CD1c-positive myeloid dendritic cell (primary cell): ENCODE data around the gene WDR89.
"Not testable (repeated sequence)": the region's sequence is repeated elsewhere in the genome, so short reads cannot be mapped to it uniquely, and the experiment has no call there.

Experiments used
- DNase-seq: peaks from one replicate; pipeline ENCODE4 v3.0.0-alpha.2; 2016; ENCODE audit errors: extremely low spot score

Gene WDR89

DNA sequence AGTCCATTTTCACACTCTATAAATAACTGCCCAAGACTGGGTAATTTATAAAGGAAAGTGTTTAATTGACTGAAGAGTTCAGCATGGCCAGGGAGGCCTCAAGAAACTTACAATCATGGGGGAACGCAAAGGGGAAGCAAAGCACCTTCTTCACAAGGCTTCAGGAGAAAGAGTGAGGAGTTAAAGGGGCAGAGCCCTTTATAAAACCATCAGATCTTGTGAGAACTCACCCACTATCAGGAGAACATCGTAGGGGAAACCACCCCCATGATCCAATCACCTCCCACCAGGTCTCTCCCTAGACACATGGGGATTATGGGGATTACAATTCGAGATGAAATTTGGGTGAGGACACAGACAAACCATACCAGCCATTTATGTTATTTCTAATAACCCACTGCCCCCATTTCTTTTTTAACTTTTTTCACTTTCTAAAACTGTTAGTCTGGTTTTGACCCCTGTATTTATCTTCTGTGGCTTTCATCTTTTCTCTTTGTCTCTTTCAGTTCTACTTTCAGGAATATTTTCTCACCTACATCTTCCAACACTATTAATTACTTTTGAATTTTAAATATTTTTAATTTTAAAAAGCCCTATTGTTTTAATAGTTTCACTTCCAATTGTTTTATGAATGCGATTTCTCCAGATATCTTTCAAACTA, 44.5 kb downstream of the WDR89 start:
- no peak for DNase-seq

DNA sequence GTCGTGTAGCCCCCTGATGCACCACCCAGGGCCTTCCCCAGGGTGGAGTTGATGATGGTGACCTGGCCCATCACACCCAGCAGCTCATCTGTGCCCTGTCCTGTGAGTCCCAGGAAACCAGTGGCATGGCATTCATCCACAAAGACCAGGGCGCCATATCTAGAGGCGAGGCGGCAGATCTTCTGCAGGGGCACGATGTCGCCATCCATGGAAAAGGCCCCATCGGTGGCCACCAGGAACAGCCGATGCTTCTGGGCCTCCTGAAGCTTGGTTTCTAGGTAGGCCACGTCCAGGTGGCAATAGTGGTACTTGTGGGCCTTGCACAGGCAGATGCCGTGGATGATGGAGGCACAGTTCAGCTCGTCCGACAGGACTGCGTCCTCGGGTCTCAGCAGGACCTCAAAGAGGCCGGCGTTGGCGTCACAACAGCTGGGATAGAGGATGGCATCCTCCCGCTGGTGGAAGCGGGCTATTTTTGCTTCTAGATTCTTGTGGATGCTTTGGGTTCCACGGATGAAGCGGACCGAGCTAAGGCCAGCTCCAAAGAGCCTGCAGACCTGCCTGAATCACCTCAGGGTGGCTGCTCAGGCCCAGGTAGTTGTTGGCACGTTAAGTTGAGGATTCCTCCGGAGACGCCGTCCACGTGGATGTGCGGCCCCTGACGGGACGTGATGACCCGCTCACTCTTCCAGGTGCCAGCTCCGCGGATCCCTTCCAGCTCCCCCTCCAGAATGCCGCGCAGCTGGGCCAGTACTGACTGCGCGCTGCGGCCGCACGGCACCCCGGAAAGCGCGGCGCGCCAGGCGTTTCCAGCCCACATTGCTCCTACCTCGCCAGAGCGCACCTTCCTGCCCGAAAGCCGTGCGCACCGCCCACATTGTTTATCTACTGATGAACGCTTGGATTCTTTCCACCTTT, 47.0 kb downstream of the WDR89 start:
- DNase-seq, result no peak

DNA sequence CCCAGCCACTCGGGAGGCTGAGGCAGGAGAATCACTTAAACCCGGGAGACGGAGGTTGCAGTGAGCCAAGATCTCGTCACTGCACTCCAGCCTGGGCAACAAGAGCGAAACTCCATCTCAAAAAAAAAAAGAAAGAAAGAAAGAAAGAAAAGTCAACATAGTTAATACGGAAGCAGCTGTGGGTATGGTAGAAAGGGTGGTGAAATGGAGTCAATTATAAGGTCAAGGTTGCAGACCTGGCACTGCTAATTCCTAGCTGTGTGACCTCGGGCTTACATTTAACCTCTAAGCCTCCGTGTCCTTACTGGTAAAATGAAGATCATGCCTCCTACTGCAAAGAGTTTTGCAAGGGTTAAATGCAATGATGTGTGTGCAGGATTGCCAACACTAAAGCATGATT, 58.6 kb downstream of the WDR89 start:
- DNase-seq, result not testable (repeated sequence)

DNA sequence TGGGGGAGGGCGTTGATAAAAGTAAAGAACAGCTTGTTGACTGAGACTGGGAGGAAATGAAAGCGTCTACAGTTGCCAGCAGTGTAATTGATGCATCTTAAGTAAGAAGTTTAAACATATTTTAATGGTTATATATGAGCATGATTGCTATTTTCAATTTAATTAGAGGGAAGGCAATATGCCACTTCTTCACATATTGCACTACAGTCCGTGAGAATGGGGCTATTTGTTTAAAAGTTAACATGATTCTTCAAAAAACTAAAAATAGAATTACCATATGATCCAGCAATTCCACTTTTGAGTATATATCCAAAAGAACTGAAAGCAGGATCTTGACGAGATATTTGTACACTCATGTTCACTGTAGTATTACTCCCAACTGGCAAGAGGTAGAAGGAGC, 60.2 kb downstream of the WDR89 start:
- DNase-seq, result no peak

DNA sequence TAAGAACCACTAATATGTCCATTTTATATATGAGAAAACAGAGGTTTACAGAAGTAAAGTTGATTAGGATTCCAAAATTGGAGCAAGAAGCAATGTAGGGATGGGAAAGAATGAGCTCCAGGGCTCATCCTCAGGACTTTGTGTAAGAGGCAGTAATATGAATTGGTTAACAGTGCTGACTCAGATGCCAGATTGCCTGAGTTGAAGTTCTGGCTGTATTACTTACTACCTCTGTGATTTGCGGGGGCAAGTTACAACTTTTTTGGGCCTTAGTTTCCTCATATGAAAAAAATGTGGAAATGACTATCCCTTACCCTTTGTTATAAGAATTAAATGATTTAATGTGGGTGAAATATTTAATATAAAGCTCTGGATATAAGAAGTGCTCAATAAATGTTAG, 63.4 kb downstream of the WDR89 start:
- no peak for DNase-seq

DNA sequence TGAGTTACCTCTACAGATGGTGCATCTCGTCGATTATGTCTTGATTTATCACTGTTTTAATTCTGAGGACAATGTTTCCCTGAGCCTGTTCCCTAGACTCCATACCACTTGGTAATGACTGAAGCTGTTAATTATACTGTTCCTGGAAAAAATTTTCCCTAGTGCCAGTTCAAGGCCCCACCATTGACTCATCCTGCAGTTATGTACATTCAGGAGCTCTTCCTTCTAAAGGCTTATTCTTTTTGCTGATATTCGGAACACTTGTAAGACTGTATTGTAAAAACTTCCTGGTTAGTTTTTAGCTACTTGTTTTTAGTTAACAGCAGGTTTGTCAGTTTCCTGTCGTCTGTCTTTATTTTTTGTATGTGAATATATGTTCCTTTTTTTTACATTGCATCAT, 68.1 kb downstream of the WDR89 start:
- DNase-seq, result no peak

DNA sequence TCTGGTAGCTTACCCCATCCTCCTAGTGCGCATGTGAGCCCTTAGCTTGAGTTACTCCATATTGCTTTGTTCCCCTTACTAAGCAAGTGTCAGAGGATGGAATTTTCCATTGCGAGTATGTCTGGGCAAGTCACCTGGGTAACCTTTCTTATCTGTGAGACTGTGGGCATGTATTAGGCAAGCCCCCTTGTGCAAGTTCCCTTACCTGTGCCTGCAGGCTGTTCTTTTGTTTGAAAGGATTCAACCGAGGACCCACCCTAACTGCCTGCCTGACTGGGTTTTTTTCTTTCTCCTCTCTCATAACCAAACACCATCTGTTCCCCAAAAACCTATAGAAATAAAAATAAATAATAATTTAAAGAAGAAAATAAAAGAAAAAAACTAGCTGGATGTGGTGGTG, 76.2 kb downstream of the WDR89 start:
- no peak for DNase-seq

DNA sequence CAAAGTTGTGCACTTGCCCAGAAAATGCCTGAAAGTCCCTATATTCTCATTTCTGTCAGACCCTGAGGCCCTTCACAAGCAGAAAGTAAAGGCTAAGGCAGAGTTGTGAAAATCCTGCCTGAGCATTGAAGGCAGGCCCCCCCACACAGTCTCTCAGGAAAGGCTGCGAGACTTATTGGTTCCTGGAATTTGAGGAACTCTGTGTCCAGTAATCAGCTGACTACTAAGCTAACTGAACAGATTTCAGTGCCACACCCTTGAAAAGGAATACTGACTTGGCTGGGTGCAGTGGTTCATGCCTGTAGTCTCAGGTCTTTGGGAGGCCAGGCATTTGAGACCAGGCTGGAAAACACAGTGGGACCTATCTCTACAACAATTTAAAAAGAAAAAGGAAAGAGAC, 77.4 kb downstream of the WDR89 start:
- peak; percentile 27 for DNase-seq

DNA sequence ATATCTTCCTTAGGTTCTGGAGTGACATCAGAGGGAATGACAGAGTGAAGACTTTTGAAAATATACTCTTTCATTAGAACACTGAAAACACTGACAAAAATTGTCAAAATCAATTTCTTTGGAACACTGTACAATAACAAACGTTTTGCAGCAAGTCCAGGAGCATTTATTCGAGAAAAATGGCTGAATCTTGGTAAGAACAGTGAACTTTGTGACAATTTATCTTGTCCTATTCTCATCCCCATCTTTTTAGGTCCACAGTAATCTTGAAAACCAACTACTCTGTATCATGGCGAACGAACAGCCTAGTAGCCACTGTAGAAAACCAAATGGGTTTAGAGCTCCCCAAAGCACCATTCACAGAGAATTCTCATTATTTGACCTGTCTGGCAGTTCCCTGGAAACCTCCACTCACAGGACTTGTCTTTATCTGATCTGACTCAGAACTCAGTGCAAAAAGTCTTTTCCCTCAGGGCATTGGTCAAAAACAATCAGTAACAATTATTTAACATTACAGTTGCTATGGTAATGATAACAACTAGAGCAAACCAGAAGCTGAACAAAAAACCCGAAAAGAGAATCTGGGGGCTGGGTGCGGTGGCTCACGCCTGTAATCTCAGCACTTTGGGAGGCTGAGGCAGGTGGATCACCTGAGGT, 78.2 kb downstream of the WDR89 start:
- DNase-seq, result no peak

DNA sequence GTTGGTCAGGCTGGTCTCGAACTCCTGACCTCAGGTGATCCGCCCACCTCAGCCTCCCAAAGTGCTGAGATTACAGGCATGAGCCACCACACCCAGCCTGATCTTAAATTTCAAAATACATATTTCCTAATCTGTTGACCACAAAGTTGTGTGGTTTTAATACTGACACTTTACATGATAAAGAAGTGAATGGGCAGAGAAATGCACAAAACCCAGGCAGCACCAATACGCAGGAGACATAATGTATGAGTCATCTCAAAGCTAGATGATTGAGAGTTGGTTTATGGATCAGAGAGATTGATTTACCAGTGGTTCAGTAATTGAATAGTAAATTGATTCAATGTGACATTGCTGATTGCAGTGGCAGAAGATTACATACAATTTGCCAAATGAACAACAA, 79.3 kb downstream of the WDR89 start:
- DNase-seq, result no peak

DNA sequence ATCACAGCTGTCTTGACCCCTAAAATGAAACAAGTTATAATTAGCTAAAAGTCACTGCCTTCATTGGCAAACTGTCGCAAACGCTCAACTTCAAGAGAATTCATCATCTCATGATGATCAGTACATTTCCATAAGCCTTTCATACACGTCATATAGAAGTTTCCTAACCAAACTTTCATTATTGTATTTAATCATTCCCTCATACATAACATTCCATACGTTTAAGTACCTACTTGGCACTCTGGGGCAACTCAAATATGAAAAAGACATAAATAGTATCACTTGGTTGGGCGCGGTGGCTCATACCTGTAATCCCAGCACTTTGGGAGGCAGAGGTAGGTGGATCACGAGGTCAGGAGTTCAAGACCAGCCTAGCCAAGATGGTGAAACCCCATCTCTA, 86.1 kb downstream of the WDR89 start:
- no peak for DNase-seq

DNA sequence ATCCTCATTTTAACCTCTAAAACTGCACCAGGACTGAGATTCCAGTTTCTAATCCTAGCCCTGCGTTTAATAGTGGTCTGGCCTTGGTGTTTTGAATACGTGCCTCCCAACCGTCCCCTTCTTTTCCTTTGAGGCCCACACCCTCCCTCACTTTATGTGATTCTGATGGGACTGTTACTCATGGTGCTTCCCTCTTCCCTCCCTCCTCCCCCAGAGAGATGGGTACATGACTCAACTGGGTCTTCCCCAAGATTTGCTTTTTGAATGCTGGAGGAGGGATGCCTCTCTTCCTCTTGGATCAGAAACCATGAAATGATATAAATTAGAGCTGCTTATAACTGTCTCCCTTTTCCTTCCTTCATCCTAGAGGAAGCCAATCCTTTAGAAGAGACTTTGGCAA, 90.3 kb downstream of the WDR89 start:
- no peak for DNase-seq

DNA sequence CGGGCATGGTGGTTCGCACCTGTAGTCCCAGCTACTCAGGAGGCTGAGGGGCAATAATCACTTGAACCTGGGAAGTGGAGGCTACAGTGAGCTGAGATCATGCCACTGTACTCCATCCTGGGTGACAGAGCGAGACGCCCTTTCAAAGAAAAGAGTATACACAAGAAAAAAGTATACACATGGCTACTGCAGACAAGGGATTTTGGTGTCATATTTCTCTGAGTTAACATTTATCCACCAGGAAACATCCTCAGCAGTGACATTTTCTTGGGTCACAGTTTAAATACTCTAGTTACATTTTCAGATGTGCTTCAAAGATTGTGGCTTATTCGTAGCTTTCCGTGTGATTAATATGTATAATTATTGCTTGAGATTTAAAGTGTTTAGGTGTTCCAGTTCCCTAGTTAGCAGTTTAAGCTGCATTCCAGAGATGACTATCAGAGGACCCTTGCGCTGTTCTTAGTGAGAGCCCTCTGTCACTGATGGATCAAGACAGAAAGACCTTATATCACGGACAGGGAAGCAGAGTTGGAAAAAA, 93.8 kb downstream of the WDR89 start:
- no peak for DNase-seq
